HCT116 (cell line): ENCODE results near the gene RFX2. TPM values are rescaled to one million over a fixed set of nuclear protein-coding genes. Genes with fewer than 3 reads are reported as not detected.

ENCODE experiments used
- ATAC-seq: fragments of 200-7000 bp; cut with Tn5 transposase; 2 replicates; pipeline ENCODE4 v1.9.1; 2020; ENCODE audit warnings: mild to moderate bottlenecking, moderate library complexity
- BruUV-seq: library from RNA; stranded (reverse); fragments of 400-500 nt; replicated peaks from 2 replicates; lab custom pipeline; 2021; lab: Mats Ljungman, UMichigan
- CTCF ChIA-PET: fragments of 300-600 bp; sonication (Branson Sonifier 250); formaldehyde crosslinking; loops from one replicate; lab custom pipeline; 2021; ENCODE audit warnings: antibody characterized with exemption; lab: Charles Lee
- POLR2A ChIA-PET: fragments of 300-600, 350-600 bp; sonication (Branson Sonifier 250); formaldehyde crosslinking; loops from one replicate; lab custom pipeline; 2021; ENCODE audit warnings: antibody characterized with exemption; lab: Charles Lee
- RAD21 ChIA-PET, 2 experiments: fragments of 300-600 bp; sonication (Branson Sonifier 250); formaldehyde crosslinking; loops; one replicate each; lab custom pipeline; 2023; ENCODE audit warnings: low total read pairs in 2 of 2; ENCODE audit not compliant: uncharacterized antibody in 2 of 2, unreplicated experiment in 2 of 2, low non-redundant PET in 1 of 2; lab: Charles Lee
- DNase-seq: peaks from one replicate; pipeline ENCODE4 v3.0.0-alpha.2; 2010; ENCODE audit warnings: low read depth, low spot score
- H2AFZ ChIP-seq: fragments of 200-600 bp; shearing (Covaris generic), sonication (generic); 2 replicates; pipeline ENCODE4 v1.6.1; 2017; ENCODE audit warnings: low read depth, mixed run types, mixed read lengths, antibody characterized with exemption, low read length; ENCODE audit not compliant: poor library complexity, severe bottlenecking
- H3K27ac ChIP-seq: 2 replicates; pipeline ENCODE4 v1.5.1; 2012; ENCODE audit warnings: low read depth, low read length
- H3K27me3 ChIP-seq: fragments of 200-600 bp; sonication (generic); 2 replicates; pipeline ENCODE4 v1.6.1; 2016; ENCODE audit warnings: mixed run types, low read length, mixed read lengths; ENCODE audit not compliant: insufficient read depth
- H3K36me3 ChIP-seq, 2 experiments: fragments of 200-500 bp in 1 of 2; fragments of 200-600 bp in 1 of 2; sonication (Bioruptor generic) in 1 of 2; sonication (generic) in 1 of 2; 2 replicates each; pipeline versions ENCODE4 v1.5.1 to v1.6.1; 2014 to 2016; ENCODE audit warnings: low read length in 2 of 2, inconsistent platforms in 1 of 2, mixed read lengths in 1 of 2, mixed run types in 1 of 2; ENCODE audit not compliant: insufficient read depth in 2 of 2, control insufficient read depth in 1 of 2
- H3K4me1 ChIP-seq, 2 experiments: fragments of 200-600 bp in 1 of 2; sonication (generic) in 1 of 2; 2 replicates each; pipeline versions ENCODE4 v1.5.1 to v1.6.1; 2012 to 2017; ENCODE audit warnings: low read length in 2 of 2, inconsistent platforms in 1 of 2, mild to moderate bottlenecking in 1 of 2, mixed read lengths in 1 of 2, mixed run types in 1 of 2, moderate library complexity in 1 of 2; ENCODE audit not compliant: insufficient read depth in 2 of 2, control insufficient read depth in 1 of 2
- H3K4me2 ChIP-seq: fragments of 200-600 bp; sonication (generic); 2 replicates; pipeline ENCODE4 v1.6.1; 2017; ENCODE audit warnings: mixed run types, low read length, mixed read lengths
- H3K4me3 ChIP-seq, 2 experiments: fragments of 200-600 bp in 1 of 2; sonication (generic) in 1 of 2; replicated peaks in 1 of 2; 2 replicates each; pipeline ENCODE4 v1.5.1; 2011 to 2016; ENCODE audit warnings: low read length in 2 of 2, control low read depth in 1 of 2, low read depth in 1 of 2, mild to moderate bottlenecking in 1 of 2, mixed read lengths in 1 of 2, mixed run types in 1 of 2
- H3K79me2 ChIP-seq: fragments of 200-600 bp; sonication (generic); 2 replicates; pipeline ENCODE4 v1.6.1; 2017; ENCODE audit warnings: mild to moderate bottlenecking, mixed run types, low read length, moderate library complexity, mixed read lengths; ENCODE audit not compliant: insufficient read depth
- H3K9ac ChIP-seq: fragments of 200-600 bp; sonication (generic); 2 replicates; pipeline ENCODE4 v1.6.1; 2016; ENCODE audit warnings: low read length, mixed read lengths
- H3K9me2 ChIP-seq: fragments of 200-600 bp; sonication (generic), shearing (Covaris generic); 2 replicates; pipeline ENCODE4 v1.6.1; 2017; ENCODE audit warnings: mixed run types, mild to moderate bottlenecking, moderate library complexity; ENCODE audit not compliant: insufficient read depth
- H3K9me3 ChIP-seq, 2 experiments: fragments of 200-500 bp in 1 of 2; fragments of 200-600 bp in 1 of 2; sonication (Bioruptor generic) in 1 of 2; sonication (generic) in 1 of 2; 2 replicates each; pipeline ENCODE4 v1.6.1; 2014 to 2017; ENCODE audit warnings: low read length in 2 of 2, mixed read lengths in 2 of 2, inconsistent platforms in 1 of 2, low read depth in 1 of 2, mild to moderate bottlenecking in 1 of 2, mixed run types in 1 of 2, moderate library complexity in 1 of 2; ENCODE audit not compliant: control insufficient read depth in 1 of 2, insufficient read depth in 1 of 2
- H4K20me1 ChIP-seq: fragments of 200-600 bp; sonication (generic), shearing (Covaris generic); 2 replicates; pipeline ENCODE4 v1.6.1; 2017; ENCODE audit warnings: mixed run types, mild to moderate bottlenecking, moderate library complexity; ENCODE audit not compliant: insufficient read depth
- ATF3 ChIP-seq: IDR thresholded peaks from 2 replicates; pipeline ENCODE4 v1.6.1; 2012
- ELF1 ChIP-seq: IDR thresholded peaks from 2 replicates; pipeline ENCODE4 v1.6.1; 2012; ENCODE audit warnings: low read depth, borderline replicate concordance
- POLR2A ChIP-seq: IDR thresholded peaks from 2 replicates; pipeline ENCODE4 v1.7.0; 2011; ENCODE audit warnings: borderline replicate concordance; ENCODE audit not compliant: insufficient read depth, insufficient read length; ENCODE audit errors: extremely low read depth
- RAD21 ChIP-seq: IDR thresholded peaks from 2 replicates; pipeline ENCODE4 v1.6.1; 2012; ENCODE audit warnings: low read depth, mild to moderate bottlenecking
- SRF ChIP-seq: IDR thresholded peaks from 2 replicates; pipeline ENCODE4 v1.6.1; 2012; ENCODE audit warnings: low read depth
- TCF7L2 ChIP-seq: IDR thresholded peaks from 2 replicates; pipeline ENCODE4 v1.7.0; 2011; ENCODE audit warnings: borderline replicate concordance, inconsistent platforms; ENCODE audit not compliant: insufficient read depth, insufficient read length; ENCODE audit errors: extremely low read depth
- intact Hi-C: fragments of 100-400 bp; cut with micrococcal nuclease; formaldehyde crosslinking; loops from 2 replicates; pipeline ENCODE4 v1.10.0; 2022
- total RNA-seq: library from RNA; stranded (reverse); gene quantifications from one replicate; pipeline ENCODE4 v1.2.1, GENCODE V29; 2021; ENCODE audit not compliant: unreplicated experiment
- TF ChIP-seq, protein P1 (sequence below): IDR thresholded peaks from 2 replicates; pipeline ENCODE4 v1.6.1; 2011; ENCODE audit warnings: mild to moderate bottlenecking, low read length, moderate library complexity; ENCODE audit not compliant: insufficient replicate concordance; ENCODE audit errors: extremely low read depth

The RFX2 gene
- total RNA-seq, 1 experiment from 2014 or later, result 13.7 TPM

DNA sequence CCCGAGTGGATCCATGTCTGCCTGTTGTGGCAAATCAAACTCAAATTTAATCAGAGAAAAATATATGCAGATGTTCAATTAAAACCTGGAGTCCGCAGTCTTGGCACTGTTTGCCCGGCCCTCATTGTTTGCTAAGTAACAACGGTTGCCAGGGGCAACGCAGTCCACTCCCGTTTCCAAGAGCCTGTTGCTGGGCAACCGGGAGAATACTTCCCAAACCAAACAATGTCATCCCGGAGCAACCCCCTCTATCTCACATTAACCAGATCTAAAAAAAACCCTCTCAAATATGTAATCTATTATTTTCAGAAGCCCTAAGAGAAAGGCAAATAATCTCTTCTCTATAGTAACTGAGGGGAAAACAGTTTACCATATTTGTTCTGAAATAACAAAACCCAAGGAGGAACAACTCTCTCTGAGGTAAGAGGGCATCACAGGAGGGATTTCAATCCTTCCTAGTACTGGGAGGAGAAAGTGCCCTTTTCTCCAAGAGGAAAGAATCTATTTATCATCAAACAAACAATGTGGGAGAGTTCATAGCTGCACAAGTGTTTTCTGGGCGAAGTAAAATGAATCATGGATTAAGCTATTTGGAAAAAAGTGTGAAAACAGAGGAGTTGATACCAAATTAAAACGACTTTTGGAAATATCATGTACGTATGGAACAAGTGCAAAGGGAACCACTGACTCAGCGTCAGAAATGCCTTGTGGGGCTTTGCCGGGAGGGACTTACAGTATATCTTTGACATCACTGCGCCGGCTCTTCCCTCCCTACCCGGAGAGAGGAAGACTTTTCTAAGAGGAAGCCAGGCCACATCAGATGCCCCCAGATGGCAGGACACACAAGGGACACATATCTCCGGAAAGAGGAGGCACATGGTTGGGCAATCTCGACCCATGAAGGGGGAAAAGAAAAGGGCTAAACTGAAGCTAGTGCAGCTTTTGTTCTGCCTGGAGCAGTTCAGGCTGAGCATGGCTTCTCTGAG, 43.3 kb downstream of the RFX2 start:
- no peaks in the 10 kb centered on the region for H3K9me2 ChIP-seq
- no peak overlapping the region for H3K4me2 ChIP-seq
- ChIA-PET CTCF (no interaction called here), POLR2A (no interaction called here)
- H3K4me1 ChIP-seq, result peaks cover 9 to 32% of the 10 kb centered on the region in 2 experiments
- intact Hi-C loops, result no loop called here
- H2AFZ ChIP-seq, result no peak overlapping the region
- no peaks in the 10 kb centered on the region for H3K36me3 ChIP-seq
- H3K27me3 ChIP-seq, result no peaks in the 10 kb centered on the region
- no peak overlapping the region for H3K4me3 ChIP-seq
- H3K9me3 ChIP-seq, result no peaks in the 10 kb centered on the region
- BruUV-seq, result no TSS peak
- TF ChIP-seq ATF3 (no peak), POLR2A (no peak), RAD21 (no peak), SRF (no peak), ELF1 (no peak), TCF7L2 (no peak)
- TF ChIP-seq, protein P1, sequence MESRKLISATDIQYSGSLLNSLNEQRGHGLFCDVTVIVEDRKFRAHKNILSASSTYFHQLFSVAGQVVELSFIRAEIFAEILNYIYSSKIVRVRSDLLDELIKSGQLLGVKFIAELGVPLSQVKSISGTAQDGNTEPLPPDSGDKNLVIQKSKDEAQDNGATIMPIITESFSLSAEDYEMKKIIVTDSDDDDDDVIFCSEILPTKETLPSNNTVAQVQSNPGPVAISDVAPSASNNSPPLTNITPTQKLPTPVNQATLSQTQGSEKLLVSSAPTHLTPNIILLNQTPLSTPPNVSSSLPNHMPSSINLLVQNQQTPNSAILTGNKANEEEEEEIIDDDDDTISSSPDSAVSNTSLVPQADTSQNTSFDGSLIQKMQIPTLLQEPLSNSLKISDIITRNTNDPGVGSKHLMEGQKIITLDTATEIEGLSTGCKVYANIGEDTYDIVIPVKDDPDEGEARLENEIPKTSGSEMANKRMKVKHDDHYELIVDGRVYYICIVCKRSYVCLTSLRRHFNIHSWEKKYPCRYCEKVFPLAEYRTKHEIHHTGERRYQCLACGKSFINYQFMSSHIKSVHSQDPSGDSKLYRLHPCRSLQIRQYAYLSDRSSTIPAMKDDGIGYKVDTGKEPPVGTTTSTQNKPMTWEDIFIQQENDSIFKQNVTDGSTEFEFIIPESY, result no peak
- TF ChIP-seq, all 23 proteins: peak for 0
- no peak overlapping the region for H3K9ac ChIP-seq
- no peaks in the 10 kb centered on the region for H3K79me2 ChIP-seq
- no peak overlapping the region for H3K27ac ChIP-seq
- H4K20me1 ChIP-seq, result no peaks in the 10 kb centered on the region
- DNase-seq (no peak), ATAC-seq (no peak)
- RAD21 ChIA-PET, result no interaction called here
